Stomach (tissue), 4 donors: ENCODE data around the gene PERP.
"Not testable (repeated sequence)": the region's sequence is repeated elsewhere in the genome, so short reads cannot be mapped to it uniquely, and the experiment has no call there.

Experiments used
- CTCF ChIP-seq, 7 experiments: fragments of 450-650 bp in 4 of 7; fragments of 200-600 bp in 3 of 7; sonication (generic) in 3 of 7; IDR thresholded peaks; one replicate each; pipeline ENCODE4 v1.5.1; 2016 to 2019; ENCODE audit warnings: antibody characterized with exemption in 7 of 7, control low read depth in 2 of 7, mild to moderate bottlenecking in 1 of 7
- EP300 ChIP-seq: sonication (generic); formaldehyde crosslinking; IDR thresholded peaks from one replicate; pipeline ENCODE4 v1.6.1; 2017; ENCODE audit warnings: antibody characterized with exemption
- POLR2AphosphoS5 ChIP-seq, 3 donors: sonication (generic); formaldehyde crosslinking; IDR thresholded peaks; one replicate each; pipeline ENCODE4 v1.6.1; 2016; ENCODE audit warnings: antibody characterized with exemption in 3 of 3

- TF ChIP-seq CTCF (IDR thresholded peaks at IDR 0.05); EP300; POLR2AphosphoS5 (IDR thresholded peaks at IDR 0.05): not testable (repeated sequence)
Observed at GRCh38 chr6:138079556-138079955, 27.7 kb downstream of the PERP start.
